Measurements from ENCODE around the gene CACNA2D4. TPM values are rescaled to one million over a fixed set of nuclear protein-coding genes. Genes with fewer than 3 reads are reported as not detected.
A peak's percentile ranks its signal among the peaks of the same experiment; 100 is the strongest.

CACNA2D4 gene
- total and polyA plus RNA-seq, 4 donors, result 0.82 to 2.8 (median 1.3) TPM

GRCh38 chr12:1792406-1792805 lies 126.0 kb downstream of the CACNA2D4 start (continued):
- TF ChIP-seq, protein P1, sequence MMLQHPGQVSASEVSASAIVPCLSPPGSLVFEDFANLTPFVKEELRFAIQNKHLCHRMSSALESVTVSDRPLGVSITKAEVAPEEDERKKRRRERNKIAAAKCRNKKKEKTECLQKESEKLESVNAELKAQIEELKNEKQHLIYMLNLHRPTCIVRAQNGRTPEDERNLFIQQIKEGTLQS (IDR thresholded peaks at IDR 0.05), result no peak
- TF ChIP-seq TAF1 (conservative IDR thresholded peaks at IDR 0.05), result no peak
- no peak for TF ChIP-seq FOXA2 (IDR thresholded peaks at IDR 0.05)
- TF ChIP-seq MAX (IDR thresholded peaks at IDR 0.05), result no peak
- TF ChIP-seq NR2F2 (IDR thresholded peaks at IDR 0.05), result no peak

- Histone ChIP-seq H3K4me3 (ENCODE audit: low read depth in 1 of 3, low read length in 3 of 3) (no peak overlapping the region), H3K36me3 (ENCODE audit: control insufficient read depth in 4 of 4, insufficient read depth in 3 of 4, low read depth in 1 of 4, low read length in 3 of 4) (peaks cover 2 to 9% (median 4%) of the 10 kb centered on the region in 4 donors), H3K27me3 (ENCODE audit: control insufficient read depth in 4 of 4, insufficient read depth in 4 of 4, low read length in 3 of 4) (no peaks in the 10 kb centered on the region), H3K9me3 (ENCODE audit: control insufficient read depth in 4 of 4, low read length in 3 of 4) (no peaks in the 10 kb centered on the region), H3K27ac (ENCODE audit: low read depth in 1 of 2, low read length in 2 of 2) (no peak overlapping the region), H3K9ac (ENCODE audit: low read depth in 1 of 2, low read length in 2 of 2) (no peak overlapping the region), H3K4me1 (ENCODE audit: control insufficient read depth in 4 of 4, insufficient read depth in 4 of 4, low read length in 3 of 4) (peaks cover 0 to 21% (median 10%) of the 10 kb centered on the region in 4 donors)
- DNase-seq (ENCODE audit: low spot score), result peak; percentile 69
- TF ChIP-seq RAD21 (IDR thresholded peaks at IDR 0.05) (peak; percentile 98 to 99), MAX (IDR thresholded peaks at IDR 0.05) (no peak), RXRA (IDR thresholded peaks at IDR 0.05) (peak; percentile 12 to 27), FOXA1 (IDR thresholded peaks at IDR 0.05) (no peak), JUND (IDR thresholded peaks at IDR 0.05) (no peak), HNF4A (conservative IDR thresholded peaks at IDR 0.05) (peak; percentile 24 to 55), ZBTB33 (IDR thresholded peaks at IDR 0.05) (no peak)
- TF ChIP-seq, protein P1 (IDR thresholded peaks at IDR 0.05), result no peak
- TF ChIP-seq, protein P2, sequence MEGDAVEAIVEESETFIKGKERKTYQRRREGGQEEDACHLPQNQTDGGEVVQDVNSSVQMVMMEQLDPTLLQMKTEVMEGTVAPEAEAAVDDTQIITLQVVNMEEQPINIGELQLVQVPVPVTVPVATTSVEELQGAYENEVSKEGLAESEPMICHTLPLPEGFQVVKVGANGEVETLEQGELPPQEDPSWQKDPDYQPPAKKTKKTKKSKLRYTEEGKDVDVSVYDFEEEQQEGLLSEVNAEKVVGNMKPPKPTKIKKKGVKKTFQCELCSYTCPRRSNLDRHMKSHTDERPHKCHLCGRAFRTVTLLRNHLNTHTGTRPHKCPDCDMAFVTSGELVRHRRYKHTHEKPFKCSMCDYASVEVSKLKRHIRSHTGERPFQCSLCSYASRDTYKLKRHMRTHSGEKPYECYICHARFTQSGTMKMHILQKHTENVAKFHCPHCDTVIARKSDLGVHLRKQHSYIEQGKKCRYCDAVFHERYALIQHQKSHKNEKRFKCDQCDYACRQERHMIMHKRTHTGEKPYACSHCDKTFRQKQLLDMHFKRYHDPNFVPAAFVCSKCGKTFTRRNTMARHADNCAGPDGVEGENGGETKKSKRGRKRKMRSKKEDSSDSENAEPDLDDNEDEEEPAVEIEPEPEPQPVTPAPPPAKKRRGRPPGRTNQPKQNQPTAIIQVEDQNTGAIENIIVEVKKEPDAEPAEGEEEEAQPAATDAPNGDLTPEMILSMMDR (IDR thresholded peaks at IDR 0.05; ENCODE audit: low read depth, low read length, missing input control), result peak; percentile 87
- WGBS, result 38% methylated on average over 10 of the region's 10 CpGs
These were observed 127.2 kb downstream of the CACNA2D4 start for GRCh38 chr12:1791104-1791841.

GRCh38 chr12:1790444-1790843 lies 128.0 kb downstream of the CACNA2D4 start:
- no peak for DNase-seq (ENCODE audit: low spot score)
- TF ChIP-seq EGR1 (IDR thresholded peaks at IDR 0.05; ENCODE audit: low read depth in 2 of 2) (no peak), ZBTB33 (IDR thresholded peaks at IDR 0.05) (no peak), FOXA1 (IDR thresholded peaks at IDR 0.05) (no peak), RXRA (IDR thresholded peaks at IDR 0.05) (no peak), RAD21 (IDR thresholded peaks at IDR 0.05) (no peak), MAX (IDR thresholded peaks at IDR 0.05) (no peak)
- TF ChIP-seq, protein P1 (IDR thresholded peaks at IDR 0.05), result no peak
- Histone ChIP-seq H3K4me1 (ENCODE audit: control insufficient read depth in 4 of 4, insufficient read depth in 4 of 4, low read length in 3 of 4) (peaks cover 0 to 14% (median 6%) of the 10 kb centered on the region in 4 donors), H3K4me3 (ENCODE audit: low read depth in 1 of 3, low read length in 3 of 3) (no peak overlapping the region), H3K9ac (ENCODE audit: low read depth in 1 of 2, low read length in 2 of 2) (no peak overlapping the region), H3K36me3 (ENCODE audit: control insufficient read depth in 4 of 4, insufficient read depth in 3 of 4, low read depth in 1 of 4, low read length in 3 of 4) (peaks cover 2 to 13% (median 11%) of the 10 kb centered on the region in 4 donors), H3K27me3 (ENCODE audit: control insufficient read depth in 4 of 4, insufficient read depth in 4 of 4, low read length in 3 of 4) (no peaks in the 10 kb centered on the region), H3K27ac (ENCODE audit: low read depth in 1 of 2, low read length in 2 of 2) (peak overlapping the region in 1 of 2 donors; percentile 38), H3K9me3 (ENCODE audit: control insufficient read depth in 4 of 4, low read length in 3 of 4) (no peaks in the 10 kb centered on the region)
- WGBS, result 74% methylated on average over 7 of the region's 7 CpGs
